GM12801 (cell line): ENCODE results near the gene TSHZ2.

Experiments used
- CTCF ChIP-seq: IDR thresholded peaks from one replicate; pipeline ENCODE4 v1.5.1; 2011; ENCODE audit warnings: control low read depth; ENCODE audit not compliant: insufficient read length; ENCODE audit errors: extremely low read depth

TSHZ2 gene

DNA sequence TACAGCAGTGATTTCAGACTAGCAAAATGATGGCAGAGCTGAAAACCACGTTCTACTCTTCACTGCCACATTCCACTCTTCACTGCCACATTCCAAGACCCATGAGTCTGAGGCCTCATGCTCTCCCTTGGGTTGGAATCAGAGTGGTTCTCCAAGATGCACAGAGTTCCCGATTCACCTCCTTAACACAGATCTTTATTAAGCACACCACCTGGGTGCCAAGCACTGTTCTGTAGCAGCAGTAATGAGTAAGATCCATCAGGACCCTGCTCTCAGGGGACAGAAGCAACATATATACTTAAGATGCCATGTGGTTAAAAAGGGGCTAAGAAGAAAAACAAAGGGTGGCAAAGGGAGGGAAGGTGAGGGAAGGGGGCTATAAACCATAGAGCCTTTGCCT lies 26.9 kb downstream of the TSHZ2 start:
- no peak for TF ChIP-seq CTCF

DNA sequence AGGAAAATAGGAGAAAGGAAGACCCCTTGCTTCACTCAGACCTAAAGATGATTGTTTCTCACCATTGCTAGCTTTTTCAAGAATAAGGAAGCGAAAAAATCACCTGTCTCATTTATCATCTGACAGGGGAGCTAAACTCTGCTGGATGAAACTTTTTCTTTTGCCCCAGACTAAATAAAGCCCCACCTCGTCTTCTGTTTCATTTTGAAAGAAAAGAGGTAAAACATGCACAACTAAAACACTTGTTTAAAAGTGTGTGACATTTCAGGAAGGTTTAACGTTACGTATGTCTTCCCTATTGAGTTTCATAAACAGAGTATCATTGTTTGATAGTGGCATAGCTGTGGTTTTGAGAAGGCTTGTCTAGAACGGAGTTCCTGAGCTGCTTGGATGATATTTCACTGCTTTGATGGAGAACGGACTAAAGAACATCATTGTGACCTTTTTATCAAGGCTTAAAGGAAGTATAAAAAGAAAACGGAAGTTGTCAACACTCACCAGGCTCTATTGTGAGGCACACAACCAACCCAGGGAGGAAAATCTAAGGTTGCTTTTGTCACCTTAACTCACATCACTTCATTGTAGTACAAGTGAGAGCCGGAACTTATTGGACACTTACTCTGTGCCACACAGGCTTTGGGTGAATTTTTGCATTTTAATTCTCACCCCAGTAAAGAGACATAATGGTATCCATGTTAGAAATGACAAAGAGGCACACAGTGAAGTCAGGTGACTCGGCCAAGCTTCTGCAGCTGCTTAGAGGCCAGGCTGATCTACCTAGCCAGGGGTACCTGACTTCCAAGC lies 29.5 kb downstream of the TSHZ2 start:
- no peak for TF ChIP-seq CTCF

GRCh38 chr20:53002786-53003185 lies 30.6 kb downstream of the TSHZ2 start:
- no peak for TF ChIP-seq CTCF

DNA sequence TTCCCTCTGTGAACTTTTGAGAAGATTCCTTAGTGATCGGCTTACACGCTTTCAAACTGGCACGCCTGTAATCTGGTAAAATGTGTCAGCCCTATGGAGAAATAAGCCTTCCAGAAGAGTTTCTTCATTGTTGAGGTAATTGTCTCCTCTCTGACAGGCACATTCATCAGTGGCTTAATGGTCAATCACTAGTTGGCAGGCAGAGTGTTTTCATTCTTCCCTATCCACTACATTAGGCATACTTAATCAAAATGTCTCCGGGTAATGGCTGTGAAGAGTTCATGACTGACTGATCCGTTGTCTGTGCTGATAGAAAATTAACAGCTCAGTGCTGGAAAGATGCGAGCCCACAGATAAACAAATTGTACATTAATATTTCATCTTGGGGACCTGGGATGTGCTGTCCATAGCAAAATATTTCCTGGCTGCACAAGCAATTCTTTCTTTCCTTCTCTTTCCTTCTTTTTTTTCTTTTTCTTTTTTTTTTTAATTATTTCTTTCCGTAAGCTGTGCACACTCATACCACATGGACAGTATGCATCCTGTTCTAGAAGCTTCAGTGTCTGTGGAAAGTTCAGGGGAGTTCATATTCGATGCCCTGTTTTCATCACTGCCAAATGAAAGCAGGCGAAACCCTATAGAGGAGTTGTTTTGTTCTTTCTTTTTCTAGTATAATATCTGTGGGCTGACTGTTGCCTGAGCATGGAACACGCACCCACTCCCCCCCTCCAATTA lies 31.4 kb downstream of the TSHZ2 start:
- no peak for TF ChIP-seq CTCF

DNA sequence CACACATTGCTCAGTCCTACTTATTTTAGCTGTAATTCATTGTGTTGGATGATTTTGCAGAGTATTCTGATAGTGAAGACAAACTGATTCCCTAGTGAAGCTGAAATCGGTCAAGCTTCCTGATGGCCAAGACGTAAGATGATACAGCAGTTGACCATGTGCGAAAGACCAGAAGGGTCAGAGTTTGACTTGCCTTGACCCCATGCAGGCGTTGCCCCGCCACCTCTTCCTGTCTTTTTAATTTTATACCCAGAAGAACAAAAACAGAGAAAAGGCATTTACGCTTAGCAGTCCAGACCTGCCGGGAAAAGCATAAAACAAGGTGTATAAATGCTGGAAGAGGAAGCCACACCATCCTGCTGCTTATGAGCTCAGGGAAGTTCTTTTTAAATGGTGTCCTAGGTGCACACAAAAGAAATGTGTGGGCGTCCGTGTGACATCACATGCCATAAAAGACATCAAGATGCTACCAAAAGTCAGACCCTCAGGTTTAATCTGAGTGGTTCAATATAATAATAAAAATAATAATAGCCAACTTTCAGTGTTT lies 32.2 kb downstream of the TSHZ2 start:
- TF ChIP-seq CTCF: no peak

DNA sequence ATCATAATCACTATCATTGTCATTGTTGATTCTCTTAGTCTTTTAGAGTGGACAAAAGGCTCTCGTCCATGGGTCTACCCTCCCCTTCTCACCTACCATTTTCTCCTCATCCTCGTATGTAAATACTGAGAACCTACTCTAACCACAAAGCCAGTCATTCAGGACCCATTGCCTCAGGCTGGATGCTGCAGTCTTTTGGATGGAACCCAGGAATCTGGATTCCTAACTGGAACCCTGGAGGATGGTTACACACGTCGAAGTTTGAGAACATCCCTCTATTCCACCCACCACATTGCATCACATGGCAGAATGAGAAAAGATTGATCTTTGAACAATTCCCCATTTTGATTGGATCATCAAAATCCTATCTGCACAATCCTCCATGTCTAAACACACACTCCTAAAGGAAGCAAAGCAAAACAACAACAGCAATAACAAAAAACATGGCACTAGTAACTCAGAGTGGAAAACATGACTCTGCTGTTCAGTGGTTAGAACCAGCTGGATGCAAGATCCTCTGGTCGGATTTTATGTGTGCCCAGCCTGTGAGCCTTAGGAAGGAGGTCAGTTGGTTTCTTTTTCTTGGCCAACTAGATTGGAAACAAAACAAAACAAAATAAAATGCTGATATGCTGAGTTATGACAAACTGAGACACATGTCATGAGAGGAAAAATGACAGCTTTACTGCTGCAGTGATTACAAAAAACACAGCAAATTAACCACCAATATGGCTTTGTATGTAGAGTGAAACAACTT lies 38.0 kb downstream of the TSHZ2 start:
- TF ChIP-seq CTCF: no peak

DNA sequence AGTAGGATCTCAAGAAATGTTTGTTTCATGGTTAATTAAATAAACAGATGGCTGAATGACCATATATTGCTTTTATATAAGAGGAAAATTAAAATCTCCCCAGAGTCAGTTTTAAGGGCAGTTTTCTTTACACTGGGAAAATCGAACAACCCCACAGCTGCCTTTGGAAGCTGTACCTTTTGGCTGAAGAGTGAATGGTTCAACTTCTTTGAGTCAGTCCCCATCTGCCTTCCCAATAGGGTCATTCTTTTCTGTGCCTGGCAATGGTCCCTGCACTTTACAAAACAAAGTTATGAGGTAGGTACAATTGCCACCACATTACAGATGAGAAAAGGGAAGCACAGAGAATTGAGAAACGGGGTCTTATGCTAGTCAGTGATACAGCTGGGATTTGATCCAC lies 39.5 kb downstream of the TSHZ2 start:
- no peak for TF ChIP-seq CTCF
